SKM-1 treated with dmso at 0.1 percent for 144 hours (cell line): Measurements from ENCODE around the gene MBD3.
"Not testable (repeated sequence)": the region's sequence is repeated elsewhere in the genome, so short reads cannot be mapped to it uniquely, and the experiment has no call there.

Experiments
- DNase-seq: peaks from one replicate; lab custom pipeline; 2025; ENCODE audit not compliant: unreplicated experiment; lab: John Stamatoyannopoulos, UW

The MBD3 gene

GRCh38 chr19:1549332-1549945 lies 43.2 kb downstream of the MBD3 start:
- no peak for DNase-seq

GRCh38 chr19:1540365-1540925 lies 52.2 kb downstream of the MBD3 start:
- DNase-seq, result no peak

DNA sequence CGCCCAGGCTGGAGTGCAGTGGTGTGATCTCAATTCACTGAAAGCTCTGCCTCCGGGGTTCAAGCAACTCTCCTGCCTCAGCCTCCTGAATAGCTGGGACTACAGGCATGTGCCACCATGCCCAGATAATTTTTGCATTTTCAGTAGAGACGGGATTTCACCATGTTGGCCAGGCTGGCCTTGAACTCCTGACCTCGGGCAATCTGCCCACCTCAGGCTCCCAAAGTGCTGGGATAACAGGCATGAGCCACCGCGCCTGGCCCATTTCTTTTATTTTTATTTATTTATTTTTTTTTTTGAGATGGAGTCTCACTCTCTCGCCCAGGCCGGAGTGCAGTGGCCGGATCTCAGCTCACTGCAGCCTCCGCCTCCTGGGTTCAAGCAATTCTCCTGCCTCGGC lies 52.9 kb downstream of the MBD3 start:
- not testable (repeated sequence) for DNase-seq

- no peak for DNase-seq
Measured at GRCh38 chr19:1538978-1539377, 53.7 kb downstream of the MBD3 start.

- not testable (repeated sequence) for DNase-seq
Measured at GRCh38 chr19:1535699-1536098, 57.0 kb downstream of the MBD3 start.

DNA sequence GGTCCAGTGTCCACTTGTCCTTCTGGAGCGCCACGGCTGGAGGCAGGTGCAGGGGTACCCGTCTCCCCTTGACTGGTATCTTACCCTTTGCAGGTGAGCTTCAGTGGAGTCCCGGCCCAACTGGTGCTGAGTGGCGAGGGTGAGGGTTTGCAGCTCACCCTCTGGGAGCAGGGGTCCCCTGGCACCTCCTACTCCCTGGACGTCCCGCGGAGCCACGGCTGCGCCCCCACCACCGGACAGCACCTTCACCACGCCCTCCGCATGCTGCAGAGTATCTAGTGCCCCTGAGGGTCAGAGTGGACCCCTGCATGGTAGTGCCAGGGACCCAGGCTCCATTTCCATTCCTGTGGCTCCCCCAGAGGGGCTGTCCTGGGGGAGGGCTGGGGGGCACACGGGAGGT lies 57.7 kb downstream of the MBD3 start:
- DNase-seq, result no peak

- DNase-seq, result no peak
Measured at GRCh38 chr19:1533510-1534150, 59.0 kb downstream of the MBD3 start.

DNA sequence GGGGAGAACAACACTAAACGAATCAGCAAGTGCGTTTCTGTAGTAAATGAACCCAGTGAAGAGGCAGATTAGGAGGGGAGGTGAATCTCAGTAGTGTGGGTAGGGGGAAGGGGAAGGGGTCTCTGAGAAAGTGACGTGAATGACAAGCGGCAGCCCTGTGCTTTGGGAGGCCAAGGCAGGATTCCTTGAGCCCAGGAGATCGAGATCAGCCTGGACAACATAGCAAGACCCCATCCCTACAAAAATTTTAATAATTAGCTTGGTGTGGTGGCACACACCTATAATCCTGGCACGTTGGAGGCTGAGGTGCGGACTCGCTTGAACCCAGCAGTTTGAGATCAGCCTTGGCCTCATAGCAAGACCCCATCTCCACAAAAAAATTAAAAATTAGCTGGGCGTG lies 60.7 kb downstream of the MBD3 start:
- DNase-seq, result no peak

DNA sequence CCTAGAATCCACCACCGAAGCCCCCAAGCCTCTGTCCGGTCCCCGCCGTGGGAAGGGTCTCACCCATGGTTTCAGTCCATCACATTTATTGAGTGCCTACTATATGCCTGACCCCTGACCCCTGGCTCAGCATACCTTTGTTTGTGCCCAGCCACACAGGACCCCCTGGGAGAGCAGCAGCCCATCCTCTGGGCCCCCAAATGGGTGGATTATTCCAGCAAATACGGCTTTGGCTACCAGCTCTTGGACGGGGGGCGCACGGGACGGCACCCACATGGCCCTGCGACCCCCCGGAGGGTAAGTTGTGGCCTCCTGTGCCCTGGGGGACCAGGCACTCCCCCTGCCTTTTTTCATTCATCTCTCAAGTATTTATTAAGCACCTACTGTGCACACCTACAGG lies 61.1 kb downstream of the MBD3 start:
- no peak for DNase-seq

GRCh38 chr19:1530856-1531255 lies 61.8 kb downstream of the MBD3 start:
- DNase-seq, result not testable (repeated sequence)

- no peak for DNase-seq
Measured at GRCh38 chr19:1529430-1529816, 63.2 kb downstream of the MBD3 start.

DNA sequence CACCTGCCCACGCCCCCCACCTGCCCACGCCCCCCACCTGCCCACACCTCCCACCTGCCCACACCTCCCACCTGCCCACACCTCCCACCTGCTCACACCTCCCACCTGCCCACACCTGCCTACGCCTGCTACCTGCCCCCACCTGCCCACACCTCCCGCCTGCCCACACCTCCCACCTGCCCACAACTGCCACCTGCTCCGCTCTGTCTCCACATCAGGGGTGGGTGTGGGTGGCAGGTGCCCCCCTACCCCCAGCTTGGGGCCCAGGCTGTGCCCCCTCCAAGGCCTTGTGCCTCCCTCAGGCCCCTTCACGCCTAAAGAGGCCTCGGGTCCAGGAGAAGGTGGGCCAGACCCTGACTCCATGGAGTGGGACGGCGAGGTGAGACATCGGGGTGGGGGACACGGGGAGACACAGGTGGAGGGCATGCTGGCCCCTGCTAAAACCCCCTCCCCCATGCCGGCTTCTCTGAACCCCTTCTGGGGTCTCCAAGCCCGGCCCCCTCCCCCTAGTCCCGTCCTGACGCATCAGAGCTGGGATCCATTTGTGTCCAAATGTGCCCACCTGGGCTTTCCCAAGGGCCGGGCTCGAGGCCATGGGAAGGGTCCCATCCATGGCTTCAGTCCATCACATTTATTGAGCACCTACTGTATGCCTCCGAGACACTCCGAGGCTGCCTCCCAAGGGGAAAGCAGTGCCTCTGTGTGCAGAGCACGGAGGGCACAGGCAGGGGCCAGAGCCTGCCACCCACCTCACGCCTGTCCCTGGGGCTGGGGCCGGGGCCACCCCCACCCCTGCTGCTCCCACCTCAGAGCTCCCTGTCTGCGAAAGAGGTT lies 63.9 kb downstream of the MBD3 start:
- DNase-seq, result no peak

GRCh38 chr19:1527650-1528309 lies 64.9 kb downstream of the MBD3 start:
- no peak for DNase-seq

- no peak for DNase-seq
Measured at GRCh38 chr19:1526979-1527649, 65.6 kb downstream of the MBD3 start.

- no peak for DNase-seq
Measured at GRCh38 chr19:1526066-1526778, 66.4 kb downstream of the MBD3 start.

GRCh38 chr19:1525343-1525742 lies 67.3 kb downstream of the MBD3 start:
- DNase-seq, result no peak

GRCh38 chr19:1524972-1525325 lies 67.7 kb downstream of the MBD3 start:
- no peak for DNase-seq

DNA sequence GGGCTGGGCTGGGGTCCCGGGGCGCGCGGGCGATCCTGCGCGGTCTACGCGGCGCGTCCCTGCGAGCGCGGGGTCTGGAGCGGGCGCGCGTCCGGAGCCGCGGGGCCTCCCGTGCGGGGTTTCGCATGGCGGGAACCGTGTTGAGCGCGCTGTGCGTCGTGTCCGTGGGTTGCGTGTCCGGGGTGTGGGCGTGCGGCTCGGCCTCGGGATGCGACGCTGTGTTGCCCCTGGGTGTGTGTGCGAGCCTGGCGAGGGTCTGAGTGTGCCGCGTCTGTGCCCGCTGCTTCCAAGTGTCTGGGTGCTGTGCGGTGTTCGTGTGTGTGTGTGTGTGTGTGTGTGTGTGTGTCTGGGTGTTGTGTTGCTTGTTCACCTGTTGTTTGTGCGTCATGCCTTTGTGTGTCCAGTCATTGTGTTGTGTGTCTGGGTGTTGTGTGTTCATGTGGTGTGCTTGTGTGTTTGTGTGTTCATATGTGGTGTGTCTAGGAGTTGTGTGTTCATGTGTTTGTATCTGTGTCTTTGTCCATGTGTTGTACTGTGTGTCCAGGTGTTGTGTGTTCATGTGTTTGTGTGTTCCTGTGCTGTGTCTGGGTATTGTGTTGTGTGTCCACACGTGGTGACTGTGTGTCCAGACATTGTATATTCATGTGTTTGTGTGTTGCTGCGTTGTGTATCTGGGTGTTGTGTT lies 68.2 kb downstream of the MBD3 start:
- no peak for DNase-seq
